Renal pelvis (tissue), 4 donors: Measurements from ENCODE around the gene IDH3A. TPM values are rescaled to one million over a fixed set of nuclear protein-coding genes. Genes with fewer than 3 reads are reported as not detected.

Experiments
- DNase-seq: peaks from one replicate; pipeline ENCODE4 v3.0.0-alpha.2; 2013
- polyA plus RNA-seq, 3 donors: library from polyadenylated mRNA; unstranded; fragments of 120-200 nt; gene quantifications; one replicate each; pipeline ENCODE4 v1.2.1, GENCODE V29; 2013; ENCODE audit not compliant: insufficient read length in 3 of 3

Gene IDH3A
- polyA plus RNA-seq, 3 donors, result 47.6 to 58.1 (median 48.1) TPM

- DNase-seq, result no peak
These were observed 51.2 kb downstream of the IDH3A start for GRCh38 chr15:78200276-78200930.

GRCh38 chr15:78201281-78202190 lies 52.4 kb downstream of the IDH3A start:
- DNase-seq, result no peak

GRCh38 chr15:78203346-78204225 lies 54.4 kb downstream of the IDH3A start:
- DNase-seq, result no peak

DNA sequence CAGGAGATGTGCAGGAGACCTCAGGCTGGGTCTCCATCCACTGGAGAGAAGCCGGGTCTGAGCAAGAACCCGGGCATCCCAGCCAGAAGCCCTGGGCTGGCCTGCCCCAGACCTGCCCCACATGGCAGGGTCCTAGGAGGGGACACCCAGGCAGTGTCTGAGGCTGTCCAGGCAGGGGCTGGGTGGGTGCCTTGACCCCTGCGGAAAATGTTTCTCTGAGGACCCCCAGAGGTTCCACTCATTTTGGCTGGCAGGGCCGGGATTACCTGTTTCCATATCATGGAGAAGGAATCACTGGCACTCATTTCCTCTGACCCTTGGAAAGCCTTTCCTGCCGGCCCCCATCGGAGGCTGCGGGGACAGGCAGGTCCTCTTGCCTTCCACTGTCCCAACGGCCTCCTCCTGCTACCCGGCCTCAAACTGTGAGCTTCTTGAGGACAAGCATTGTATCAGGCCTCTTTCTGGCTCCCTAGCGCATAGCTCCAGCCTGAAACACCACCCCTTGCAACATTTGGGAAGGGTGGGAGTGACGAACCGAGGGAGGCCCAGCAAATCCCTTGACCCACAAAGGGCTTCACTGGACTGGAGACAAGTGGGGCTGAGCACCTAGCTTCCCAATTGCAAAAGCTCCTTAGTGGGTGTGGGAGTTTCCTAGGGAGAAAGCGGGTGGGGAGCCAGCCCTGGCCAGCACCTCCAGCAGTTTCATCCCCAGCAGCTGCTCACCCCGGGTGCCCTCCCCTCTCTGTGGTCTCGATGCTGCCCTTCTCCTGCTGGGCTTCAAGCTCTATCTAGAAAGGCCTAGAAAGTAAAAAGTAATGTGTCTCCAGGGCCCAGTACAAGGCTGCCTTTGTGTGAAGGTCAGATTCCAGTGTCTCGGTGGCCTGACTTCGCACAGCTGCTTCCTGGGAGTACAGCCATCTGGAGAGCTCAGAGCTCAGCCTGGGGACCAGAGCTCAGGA lies 55.5 kb downstream of the IDH3A start:
- peak; percentile 66 for DNase-seq

- no peak for DNase-seq
These were observed 56.2 kb downstream of the IDH3A start for GRCh38 chr15:78205337-78205736.

DNA sequence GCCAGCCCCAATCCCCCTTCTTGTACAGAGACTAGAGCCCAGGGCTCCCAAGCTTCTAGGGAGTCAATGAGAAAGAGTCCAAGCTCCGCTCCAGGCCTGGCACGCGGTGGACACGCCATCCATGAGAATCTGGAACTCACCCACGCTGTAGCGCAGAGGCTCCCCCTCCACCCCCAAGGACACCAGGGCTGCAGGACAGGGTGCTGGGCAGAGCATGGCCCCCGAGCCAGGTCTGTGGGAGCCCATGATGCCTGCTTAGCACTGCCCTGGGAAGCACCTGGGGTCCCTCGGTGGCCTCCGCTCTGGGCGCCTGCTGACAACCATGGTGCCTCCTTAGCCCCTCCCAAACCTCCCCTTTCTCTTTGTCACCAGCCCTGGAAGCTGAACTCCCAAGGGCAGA lies 56.7 kb downstream of the IDH3A start:
- no peak for DNase-seq

GRCh38 chr15:78206326-78207109 lies 57.4 kb downstream of the IDH3A start:
- no peak for DNase-seq

DNA sequence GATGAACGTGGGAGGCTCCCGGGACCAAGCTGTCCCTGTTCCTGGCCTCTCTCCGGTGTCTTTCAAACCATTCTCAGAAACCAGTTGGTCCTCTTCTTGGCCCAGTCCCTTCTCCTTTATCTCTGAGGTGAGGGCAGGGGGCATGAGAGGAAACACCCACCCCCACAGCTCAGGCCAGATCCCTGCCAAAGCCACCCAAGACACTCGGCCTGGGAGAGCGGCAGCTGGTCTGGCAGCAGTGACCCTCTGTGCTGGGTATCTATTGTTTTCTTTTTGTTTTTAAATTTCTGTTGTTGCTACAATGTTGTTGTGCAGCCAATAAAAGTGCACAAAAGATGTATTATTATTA lies 57.9 kb downstream of the IDH3A start:
- no peak for DNase-seq

DNA sequence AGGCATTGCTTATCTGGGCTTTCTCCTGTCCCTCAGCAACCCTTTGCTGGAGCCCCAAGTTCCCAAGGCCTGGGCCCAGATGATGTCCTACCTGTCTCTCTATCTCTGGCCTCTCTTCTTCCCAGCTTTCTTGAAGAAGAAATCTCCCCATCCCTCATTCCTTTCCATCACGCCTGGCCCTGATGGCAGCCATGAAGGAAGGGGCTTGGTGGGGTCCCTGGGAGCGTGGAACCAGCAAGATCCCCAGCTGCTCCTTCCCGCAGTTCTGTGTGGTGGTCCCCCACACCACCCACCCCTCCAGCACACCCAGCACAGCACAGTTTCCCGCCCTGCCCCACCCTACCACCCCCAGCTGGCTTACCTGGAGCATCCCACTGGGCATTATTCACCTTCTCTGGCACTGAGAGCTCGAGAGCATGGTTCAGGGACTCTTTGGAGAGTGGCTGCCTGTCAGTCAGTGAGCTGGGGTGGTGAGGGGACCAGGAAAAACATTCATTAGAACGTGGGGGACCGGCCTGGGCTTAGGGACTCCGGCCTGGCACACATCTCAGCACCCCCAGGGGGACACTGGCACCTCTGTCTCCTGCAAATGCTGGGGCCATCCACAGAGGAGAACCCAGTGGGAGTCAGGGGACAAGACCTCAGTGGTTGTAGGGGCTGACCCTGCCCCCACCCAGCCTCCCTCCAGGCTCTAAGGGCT lies 58.6 kb downstream of the IDH3A start:
- no peak for DNase-seq

- DNase-seq, result no peak
These were observed 59.2 kb downstream of the IDH3A start for GRCh38 chr15:78208341-78208844.

- no peak for DNase-seq
These were observed 59.9 kb downstream of the IDH3A start for GRCh38 chr15:78208887-78209645.

DNA sequence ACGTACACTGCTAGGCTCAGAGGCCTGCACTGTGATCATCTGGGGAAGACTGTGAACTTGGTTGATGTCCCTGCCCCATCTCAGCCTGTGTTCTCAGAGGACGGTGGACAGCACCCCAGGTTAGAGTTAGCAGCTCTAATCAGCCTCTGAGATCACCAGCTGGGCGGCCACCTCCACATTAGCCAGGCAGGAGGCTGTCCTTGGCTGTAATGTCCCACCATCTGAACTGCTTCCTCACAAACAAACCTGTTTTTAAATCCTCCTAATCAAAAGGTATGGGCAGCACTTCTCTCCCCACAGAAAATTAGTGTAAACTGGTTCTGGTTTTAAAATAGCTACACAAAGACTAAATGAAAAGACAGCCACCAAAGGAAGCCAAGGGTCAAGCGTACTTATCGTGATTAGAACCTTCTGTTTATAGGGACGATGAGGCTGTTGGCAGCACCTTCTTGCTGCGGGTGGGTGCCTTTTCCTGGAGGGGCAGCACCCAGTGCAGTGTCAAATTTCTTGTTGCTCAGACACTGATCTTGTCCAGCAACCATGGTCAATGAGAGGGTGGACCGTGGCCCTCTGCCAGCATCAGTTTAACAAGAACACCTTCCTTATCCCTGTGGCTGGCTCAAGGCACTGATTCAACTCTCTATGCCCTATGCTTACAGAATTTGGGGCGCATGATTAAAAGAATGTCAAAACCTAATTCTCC lies 60.6 kb downstream of the IDH3A start:
- no peak for DNase-seq

- no peak for DNase-seq
These were observed 61.2 kb downstream of the IDH3A start for GRCh38 chr15:78210349-78210717.

GRCh38 chr15:78211189-78211921 lies 62.2 kb downstream of the IDH3A start:
- DNase-seq, result no peak

DNA sequence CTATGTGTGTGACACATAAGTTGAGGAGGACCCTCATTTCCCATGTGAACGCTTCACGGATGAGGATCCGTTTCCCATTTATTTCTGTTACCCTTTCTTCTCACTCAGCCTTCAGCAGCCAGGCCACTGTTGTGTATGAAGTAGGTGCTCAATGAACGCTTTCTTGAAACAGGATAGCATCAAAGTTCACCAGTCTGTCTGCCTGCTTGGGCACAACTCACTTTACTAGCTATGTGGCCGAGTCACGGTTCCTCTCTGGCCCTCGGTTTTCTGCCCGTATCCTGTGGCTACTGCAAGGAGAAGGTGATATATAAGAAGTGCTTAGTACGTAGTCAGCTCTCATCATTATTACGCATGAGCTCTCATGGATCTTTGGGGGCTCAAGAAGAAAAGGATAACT lies 62.8 kb downstream of the IDH3A start:
- no peak for DNase-seq

DNA sequence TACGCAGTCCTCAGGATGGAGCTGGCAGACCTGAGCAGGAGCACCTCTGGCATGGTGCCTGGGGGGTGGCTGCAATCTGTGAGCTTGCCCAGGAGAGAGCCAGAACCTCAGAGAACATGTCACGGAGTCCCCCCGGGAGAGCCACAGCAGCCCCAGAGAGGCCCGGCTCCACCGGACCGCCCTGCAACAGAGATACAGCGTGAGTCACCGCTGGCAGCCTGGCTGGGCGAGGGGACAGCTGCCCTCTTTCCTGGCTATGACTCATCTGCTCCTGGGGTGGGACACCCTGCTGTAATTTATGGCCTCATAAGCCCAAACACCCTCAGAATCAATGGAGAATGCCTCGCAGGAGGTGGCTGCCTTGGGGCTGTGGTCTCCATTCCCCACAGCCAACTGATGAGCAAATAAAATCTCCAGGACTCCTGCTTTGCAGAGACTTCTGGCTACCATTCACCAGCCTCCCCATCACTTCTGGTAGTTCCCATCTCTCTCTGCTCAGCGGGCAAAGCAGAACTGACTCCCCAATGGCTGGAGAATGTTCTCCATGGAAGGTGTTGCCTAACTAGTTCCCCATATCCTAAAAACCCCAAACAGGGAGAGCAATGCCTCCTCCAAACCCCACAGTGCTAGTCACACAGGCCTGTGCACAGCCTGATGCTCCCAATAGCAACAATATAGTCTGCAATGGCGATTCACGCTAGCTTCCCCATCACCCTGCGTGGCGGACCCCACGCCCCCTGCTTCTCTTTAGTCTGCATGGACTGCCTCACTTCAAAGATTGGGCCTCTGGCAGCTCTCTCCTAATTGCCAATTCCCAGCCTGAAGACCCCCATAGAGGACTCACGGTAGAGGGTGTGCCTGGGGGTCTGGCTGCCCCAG lies 63.6 kb downstream of the IDH3A start:
- no peak for DNase-seq

DNA sequence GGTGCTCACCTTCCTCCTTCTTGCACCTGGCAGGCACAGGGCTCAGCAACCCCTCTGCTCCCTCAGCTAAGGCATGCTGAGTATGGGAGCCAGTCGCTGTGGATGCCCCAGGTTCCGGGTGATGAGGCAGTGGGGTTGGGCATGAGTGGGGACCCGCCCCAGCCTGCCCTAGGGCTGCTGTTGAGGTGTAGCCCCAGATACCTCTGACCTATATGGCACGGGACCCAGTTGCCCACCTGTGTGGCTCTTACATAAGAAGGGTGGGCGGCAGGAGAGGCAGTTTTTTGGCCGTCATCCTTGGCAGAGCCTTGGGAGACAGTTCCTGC lies 64.2 kb downstream of the IDH3A start:
- DNase-seq, result no peak
